Prostate gland (tissue), 2 donors: ENCODE results near the gene CACNA1E.

Experiments
- CTCF ChIP-seq, 4 experiments: fragments of 200-600 bp in 2 of 4; fragments of 450-650 bp in 2 of 4; sonication (generic) in 2 of 4; IDR thresholded peaks; 1 replicate in 3 of 4; 2 replicates in 1 of 4; pipeline ENCODE4 v1.5.1; 2016 to 2019; ENCODE audit warnings: antibody characterized with exemption in 4 of 4, mild to moderate bottlenecking in 2 of 4, moderate library complexity in 2 of 4
- POLR2A ChIP-seq: fragments of 450-650 bp; IDR thresholded peaks from one replicate; pipeline ENCODE4 v1.6.1; 2016; ENCODE audit warnings: antibody characterized with exemption, mild to moderate bottlenecking

GRCh38 chr1:181674617-181675016 is 191.3 kb downstream of the CACNA1E start:
- peak in 1 of 4 experiments; percentile 8 for TF ChIP-seq CTCF (IDR thresholded peaks at IDR 0.05)
- TF ChIP-seq POLR2A = no peak
